Body of pancreas (tissue), 4 donors: ENCODE data around the gene ARCN1. TPM values are rescaled to one million over a fixed set of nuclear protein-coding genes. Genes with fewer than 3 reads are reported as not detected.

Source experiments
- ATAC-seq: fragments of 150-250 bp; one replicate; pipeline ENCODE4 v1.9.1; 2016
- DNase-seq, 4 donors: peaks; one replicate each; pipeline ENCODE4 v3.0.0-alpha.2; 2019
- H3K27ac ChIP-seq, 4 donors: fragments of 200-600 bp; sonication (generic); 1 replicate in 3 of 4; 2 replicates in 1 of 4; pipeline versions ENCODE4 v1.5.1 to v1.6.1; 2016 to 2019; ENCODE audit warnings: mild to moderate bottlenecking in 1 of 4, mixed read lengths in 1 of 4, moderate library complexity in 1 of 4
- H3K27me3 ChIP-seq, 2 donors: fragments of 200-600 bp; sonication (generic); one replicate each; pipeline ENCODE4 v1.6.0; 2016; ENCODE audit warnings: mild to moderate bottlenecking in 1 of 2
- H3K36me3 ChIP-seq, 2 donors: fragments of 200-600 bp; sonication (generic); replicated peaks in 1 of 2; 2 replicates each; pipeline ENCODE4 v1.5.1; 2016; ENCODE audit warnings: low read depth in 2 of 2; ENCODE audit not compliant: insufficient read depth in 1 of 2
- H3K4me1 ChIP-seq: fragments of 200-600 bp; sonication (generic); one replicate; pipeline ENCODE4 v1.6.0; 2016
- H3K4me3 ChIP-seq, 2 donors: fragments of 200-600 bp; sonication (generic); 1 replicate in 1 of 2; 2 replicates in 1 of 2; pipeline ENCODE4 v1.5.1; 2016 to 2019
- H3K9me3 ChIP-seq, 3 donors: fragments of 200-600 bp; sonication (generic); 1 replicate in 2 of 3; 2 replicates in 1 of 3; pipeline ENCODE4 v1.5.1; 2016
- CTCF ChIP-seq, 7 experiments: fragments of 450-650 bp in 4 of 7; fragments of 200-600 bp in 3 of 7; sonication (generic) in 3 of 7; IDR thresholded peaks; one replicate each; pipeline ENCODE4 v1.5.1; 2016 to 2019; ENCODE audit warnings: antibody characterized with exemption in 7 of 7
- POLR2A ChIP-seq, 3 donors: fragments of 450-650 bp; IDR thresholded peaks; one replicate each; pipeline ENCODE4 v1.6.1; 2016; ENCODE audit warnings: antibody characterized with exemption in 3 of 3, mild to moderate bottlenecking in 2 of 3
- WGBS, 2 donors: methylation state at CpG; one replicate each; pipeline ENCODE4 v1.1.5; 2017; 5-methylcytosine and 5-hydroxymethylcytosine counted together
- intact Hi-C: fragments of 100-400 bp; cut with DNase I; formaldehyde crosslinking; loops from one replicate; pipeline ENCODE4 v1.15.1; 2023
- total RNA-seq, 2 donors: library from RNA; depleted of rRNA; stranded (reverse); fragments of >200 nt; gene quantifications; one replicate each; pipeline ENCODE4 v1.1.0, GENCODE V29; 2016

The ARCN1 gene
- total RNA-seq, 2 donors from 2014 or later: 49.8 to 64.3 TPM

GRCh38 chr11:118641397-118642019 lies 69.3 kb downstream of the ARCN1 start:
- Histone ChIP-seq H3K36me3 (peaks cover 0 to 5% of the 10 kb centered on the region in 2 donors), H3K27me3 (no peaks in the 10 kb centered on the region), H3K27ac (no peak overlapping the region), H3K4me3 (no peak overlapping the region), H3K9me3 (no peaks in the 10 kb centered on the region), H3K4me1 (peaks cover 43% of the 10 kb centered on the region)
- TF ChIP-seq POLR2A (IDR thresholded peaks at IDR 0.05) (no peak), CTCF (IDR thresholded peaks at IDR 0.05) (no peak)
- WGBS, 2 donors: 50 to 66% methylated on average over 11 of the region's 11 CpGs
- intact Hi-C loops: no loop called here
- peak; percentile 66 for ATAC-seq
- peak; percentile 79 to 93 (median 86) for DNase-seq

- Histone ChIP-seq H3K27ac (peak overlapping the region; percentile 31 to 66 (median 60)), H3K4me3 (no peak overlapping the region), H3K27me3 (no peaks in the 10 kb centered on the region), H3K36me3 (peaks cover 0 to 5% of the 10 kb centered on the region in 2 donors), H3K4me1 (peaks cover 43% of the 10 kb centered on the region), H3K9me3 (no peaks in the 10 kb centered on the region)
- DNase-seq: peak; percentile 64 to 83 (median 76)
- peak; percentile 63 for ATAC-seq
- intact Hi-C loops: no loop called here
- TF ChIP-seq CTCF (IDR thresholded peaks at IDR 0.05) (no peak), POLR2A (IDR thresholded peaks at IDR 0.05) (no peak)
- 43 to 51% methylated on average over 9 to 11 of the region's 11 CpGs for WGBS, 2 donors
Observed at GRCh38 chr11:118643142-118643994, 71.2 kb downstream of the ARCN1 start.

GRCh38 chr11:118643995-118644345 lies 71.8 kb downstream of the ARCN1 start:
- Histone ChIP-seq H3K9me3 (no peaks in the 10 kb centered on the region), H3K27ac (peak overlapping the region; percentile 31 to 66 (median 60)), H3K27me3 (no peaks in the 10 kb centered on the region), H3K36me3 (peaks cover 0 to 5% of the 10 kb centered on the region in 2 donors), H3K4me1 (peaks cover 43% of the 10 kb centered on the region), H3K4me3 (no peak overlapping the region)
- intact Hi-C loops: no loop called here
- 60 to 87% methylated on average over 1 to 7 of the region's 7 CpGs for WGBS, 2 donors
- no peak for ATAC-seq
- TF ChIP-seq CTCF (IDR thresholded peaks at IDR 0.05): no peak
- no peak for TF ChIP-seq POLR2A (IDR thresholded peaks at IDR 0.05)
- no peak for DNase-seq

GRCh38 chr11:118644496-118644895 lies 72.3 kb downstream of the ARCN1 start:
- TF ChIP-seq CTCF (IDR thresholded peaks at IDR 0.05) (no peak), POLR2A (IDR thresholded peaks at IDR 0.05) (no peak)
- ATAC-seq (no peak), DNase-seq (no peak)
- no peak overlapping the region for H3K4me3 ChIP-seq
- no peaks in the 10 kb centered on the region for H3K9me3 ChIP-seq
- peaks cover 0 to 5% of the 10 kb centered on the region in 2 donors for H3K36me3 ChIP-seq
- H3K27me3 ChIP-seq: no peaks in the 10 kb centered on the region
- peaks cover 43% of the 10 kb centered on the region for H3K4me1 ChIP-seq
- 93 to 96% methylated on average over 10 of the region's 10 CpGs for WGBS, 2 donors
- intact Hi-C loops: no loop called here
- no peak overlapping the region for H3K27ac ChIP-seq
